Mesothelial cell of epicardium (in vitro differentiated cells): ENCODE data around the gene FOXP1. TPM values are rescaled to one million over a fixed set of nuclear protein-coding genes. Genes with fewer than 3 reads are reported as not detected.
A peak's percentile ranks its signal among the peaks of the same experiment; 100 is the strongest.

ENCODE experiments used
- DNase-seq, 2 experiments: peaks; one replicate each; pipeline ENCODE4 v3.0.0; 2021; ENCODE audit warnings: low spot score in 2 of 2; ENCODE audit not compliant: unreplicated experiment in 2 of 2
- H3K27ac Mint-ChIP-seq: 2 replicates; pipeline ENCODE4 v1.8.0; 2021; ENCODE audit warnings: mixed read lengths
- H3K27me3 Mint-ChIP-seq: 2 replicates; pipeline ENCODE4 v1.8.0; 2021; ENCODE audit warnings: low read depth, mixed read lengths
- H3K36me3 Mint-ChIP-seq: 2 replicates; pipeline ENCODE4 v1.8.0; 2021; ENCODE audit warnings: mixed read lengths
- H3K4me1 Mint-ChIP-seq: 2 replicates; pipeline ENCODE4 v1.8.0; 2021; ENCODE audit warnings: mixed read lengths
- H3K4me3 Mint-ChIP-seq: 2 replicates; pipeline ENCODE4 v1.8.0; 2021; ENCODE audit warnings: mild to moderate bottlenecking, moderate library complexity, mixed read lengths
- H3K9me3 Mint-ChIP-seq: 2 replicates; pipeline ENCODE4 v1.8.0; 2021; ENCODE audit warnings: mixed read lengths
- CTCF ChIP-seq: fragments of 200-600 bp; sonication (generic); IDR thresholded peaks from one replicate; pipeline ENCODE4 v1.5.0; 2021; ENCODE audit warnings: antibody characterized with exemption; ENCODE audit not compliant: unreplicated experiment
- total RNA-seq: library from RNA; stranded (reverse); gene quantifications from 3 replicates; pipeline ENCODE4 v1.2.1, GENCODE V29; 2021

The FOXP1 gene
- total RNA-seq, 1 donor from 2014 or later, result 187 TPM

DNA sequence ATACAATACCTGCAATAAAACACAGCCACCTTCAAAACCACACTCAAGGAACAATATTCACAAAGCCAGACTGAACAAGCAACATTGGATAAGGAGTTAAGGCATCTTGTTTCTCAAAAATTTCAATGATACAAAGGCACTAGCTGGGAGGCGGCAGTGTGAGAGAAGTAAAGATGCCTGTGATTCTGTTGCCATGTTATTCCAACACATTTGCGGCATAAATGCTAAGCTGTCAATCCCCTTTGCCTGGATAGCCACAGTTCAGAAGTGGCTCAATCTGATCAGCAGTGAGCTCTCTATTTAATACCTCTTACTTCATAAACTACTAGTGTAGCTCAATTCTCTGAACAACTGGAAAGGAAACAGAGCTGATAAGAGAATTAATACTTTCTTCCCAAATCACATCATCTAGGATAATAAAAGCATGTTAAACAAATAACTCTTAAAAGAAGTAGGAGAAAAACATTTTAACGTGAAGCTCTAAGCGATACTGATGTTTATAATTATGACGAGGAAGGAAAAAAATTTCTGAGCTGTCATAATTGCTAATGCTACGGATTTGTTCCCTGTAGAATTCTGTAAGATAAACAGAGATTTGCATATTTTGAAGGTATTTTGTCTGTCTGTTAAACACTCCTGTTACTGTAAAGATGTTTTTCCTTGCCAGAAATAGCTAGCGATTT is 358.4 kb downstream of the FOXP1 start:
- no peak for DNase-seq
- H3K36me3 Mint-ChIP-seq, result peaks cover 17% of the 10 kb centered on the region
- H3K27ac Mint-ChIP-seq, result peak overlapping the region; percentile 31
- peaks cover 15% of the 10 kb centered on the region for H3K9me3 Mint-ChIP-seq
- peaks cover 41% of the 10 kb centered on the region for H3K4me1 Mint-ChIP-seq
- H3K4me3 Mint-ChIP-seq, result no peak overlapping the region
- H3K27me3 Mint-ChIP-seq, result no peaks in the 10 kb centered on the region
- TF ChIP-seq CTCF, result no peak

- Mint-ChIP-seq H3K27ac (peak overlapping the region; percentile 8), H3K4me1 (peaks cover 3% of the 10 kb centered on the region), H3K27me3 (no peaks in the 10 kb centered on the region), H3K36me3 (peaks cover 22% of the 10 kb centered on the region), H3K4me3 (no peak overlapping the region), H3K9me3 (peaks cover 15% of the 10 kb centered on the region)
- no peak for TF ChIP-seq CTCF
- no peak for DNase-seq
Measured at GRCh38 chr3:71219744-71220638, 363.5 kb downstream of the FOXP1 start.

DNA sequence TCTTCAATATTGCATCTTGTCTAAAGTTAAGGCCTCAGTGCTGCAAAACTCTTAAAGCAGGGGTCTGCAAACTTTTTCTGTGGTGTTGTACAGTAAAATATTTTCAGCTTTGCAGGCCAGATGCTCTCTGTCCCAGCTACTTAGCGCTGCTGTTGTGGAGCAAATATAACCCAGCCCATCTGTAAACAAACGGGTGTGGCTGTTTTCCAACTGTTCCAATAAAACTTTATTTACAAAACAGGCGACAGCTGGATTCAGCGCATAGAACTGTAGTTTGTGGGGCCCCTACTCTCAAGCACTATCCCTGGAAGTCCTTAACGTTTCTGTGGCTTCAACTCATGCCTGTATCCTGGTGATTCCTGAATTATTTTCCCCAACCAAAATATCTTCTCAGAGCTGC is 365.0 kb downstream of the FOXP1 start:
- H3K27me3 Mint-ChIP-seq, result no peaks in the 10 kb centered on the region
- no peaks in the 10 kb centered on the region for H3K4me1 Mint-ChIP-seq
- H3K36me3 Mint-ChIP-seq, result peaks cover 22% of the 10 kb centered on the region
- DNase-seq, result no peak
- peaks cover 15% of the 10 kb centered on the region for H3K9me3 Mint-ChIP-seq
- H3K4me3 Mint-ChIP-seq, result no peak overlapping the region
- no peak for TF ChIP-seq CTCF
- H3K27ac Mint-ChIP-seq, result no peak overlapping the region

GRCh38 chr3:71217640-71218222 is 365.8 kb downstream of the FOXP1 start:
- no peak for DNase-seq
- Mint-ChIP-seq H3K4me1 (no peaks in the 10 kb centered on the region), H3K27ac (no peak overlapping the region), H3K27me3 (no peaks in the 10 kb centered on the region), H3K36me3 (peaks cover 18% of the 10 kb centered on the region), H3K9me3 (peaks cover 12% of the 10 kb centered on the region), H3K4me3 (no peak overlapping the region)
- TF ChIP-seq CTCF, result no peak

- H3K9me3 Mint-ChIP-seq, result no peaks in the 10 kb centered on the region
- H3K27ac Mint-ChIP-seq, result no peak overlapping the region
- no peak for TF ChIP-seq CTCF
- H3K4me3 Mint-ChIP-seq, result no peak overlapping the region
- no peaks in the 10 kb centered on the region for H3K27me3 Mint-ChIP-seq
- H3K4me1 Mint-ChIP-seq, result peaks cover 8% of the 10 kb centered on the region
- no peak for DNase-seq
- peaks cover 5% of the 10 kb centered on the region for H3K36me3 Mint-ChIP-seq
Measured at GRCh38 chr3:71215351-71215750, 368.2 kb downstream of the FOXP1 start.
